Stimulated activated CD4-positive, alpha-beta T cell treated with anti-CD3 and anti-CD28 coated beads, TNF-alpha, amount 100 ng/mL, for 24 hours (primary cell): ENCODE measurements around the gene XPR1.
A peak's percentile ranks its signal among the peaks of the same experiment; 100 is the strongest.

ENCODE experiments used
- DNase-seq, 3 experiments: peaks; one replicate each; pipeline ENCODE4 v3.0.0-alpha.2; 2020; ENCODE audit warnings: low read depth in 3 of 3

The XPR1 gene

GRCh38 chr1:180615493-180616290 lies 16.1 kb upstream of the XPR1 start:
- DNase-seq, result no peak

GRCh38 chr1:180616439-180616838 lies 15.4 kb upstream of the XPR1 start:
- no peak for DNase-seq

GRCh38 chr1:180617774-180618395 lies 13.9 kb upstream of the XPR1 start:
- no peak for DNase-seq

- no peak for DNase-seq
Measured at GRCh38 chr1:180620581-180620980, 11.2 kb upstream of the XPR1 start.

- no peak for DNase-seq
Measured at GRCh38 chr1:180622658-180623508, 8.9 kb upstream of the XPR1 start.

- DNase-seq, result no peak
Measured at GRCh38 chr1:180623579-180624347, 8.1 kb upstream of the XPR1 start.

- no peak for DNase-seq
Measured at GRCh38 chr1:180626711-180627110, 5.1 kb upstream of the XPR1 start.

GRCh38 chr1:180627411-180627810 lies 4.4 kb upstream of the XPR1 start:
- no peak for DNase-seq

GRCh38 chr1:180628646-180629045 lies 3.2 kb upstream of the XPR1 start:
- DNase-seq, result no peak

- DNase-seq, result no peak
Measured at GRCh38 chr1:180630408-180631193, 1.2 kb upstream of the XPR1 start.

GRCh38 chr1:180631194-180631765 lies 542 bp upstream of the XPR1 start:
- no peak for DNase-seq

- peak; percentile 17 to 60 (median 20) for DNase-seq
Measured at GRCh38 chr1:180632326-180633056, 669 bp downstream of the XPR1 start.

- no peak for DNase-seq
Measured at GRCh38 chr1:180633057-180634056, 1.5 kb downstream of the XPR1 start.

- no peak for DNase-seq
Measured at GRCh38 chr1:180636138-180636537, 4.3 kb downstream of the XPR1 start.

- no peak for DNase-seq
Measured at GRCh38 chr1:180639871-180640270, 8.0 kb downstream of the XPR1 start.

GRCh38 chr1:180640531-180640949 lies 8.7 kb downstream of the XPR1 start:
- no peak for DNase-seq

- DNase-seq, result no peak
Measured at GRCh38 chr1:180641662-180642061, 9.8 kb downstream of the XPR1 start.

- no peak for DNase-seq
Measured at GRCh38 chr1:180642781-180643180, 11.0 kb downstream of the XPR1 start.

GRCh38 chr1:180643693-180644092 lies 11.9 kb downstream of the XPR1 start:
- no peak for DNase-seq
